ENCODE results near the gene CFAP90.

Gene CFAP90

GRCh38 chr5:7827610-7828009 is 23.3 kb downstream of the CFAP90 start:
- no peaks in the 10 kb centered on the region for H3K36me3 ChIP-seq (replicated peaks; ENCODE audit: low read depth, low read length)
- no peaks in the 10 kb centered on the region for H4K20me1 ChIP-seq (ENCODE audit: insufficient read depth, low read length)
- H3K79me2 ChIP-seq (ENCODE audit: low read length) = no peaks in the 10 kb centered on the region
- H3K9me3 ChIP-seq (ENCODE audit: insufficient read depth, low read length) = no peaks in the 10 kb centered on the region
- H3K27me3 ChIP-seq (ENCODE audit: low read depth, low read length) = no peaks in the 10 kb centered on the region
- TF ChIP-seq CTCF (IDR thresholded peaks at IDR 0.05; ENCODE audit: low read depth, low read length) (no peak), EZH2phosphoT487 (IDR thresholded peaks at IDR 0.05; ENCODE audit: low read depth) (no peak)
- H3K4me3 ChIP-seq (ENCODE audit: low read length) = no peak overlapping the region
- H3K27ac ChIP-seq (ENCODE audit: low read length) = no peak overlapping the region
- no peaks in the 10 kb centered on the region for H3K4me1 ChIP-seq (ENCODE audit: low read length)
- H2AFZ ChIP-seq (ENCODE audit: low read depth, low read length) = no peak overlapping the region
- H3K9ac ChIP-seq (ENCODE audit: low read length) = no peak overlapping the region
- H3K4me2 ChIP-seq (ENCODE audit: low read length) = no peak overlapping the region

- no peaks in the 10 kb centered on the region for H3K79me2 ChIP-seq (ENCODE audit: low read length)
- no peak for TF ChIP-seq CTCF (IDR thresholded peaks at IDR 0.05; ENCODE audit: low read depth, low read length)
- TF ChIP-seq EZH2phosphoT487 (IDR thresholded peaks at IDR 0.05; ENCODE audit: low read depth) = no peak
- H3K4me3 ChIP-seq (ENCODE audit: low read length) = no peak overlapping the region
- H3K36me3 ChIP-seq (replicated peaks; ENCODE audit: low read depth, low read length) = no peaks in the 10 kb centered on the region
- H3K4me1 ChIP-seq (ENCODE audit: low read length) = no peaks in the 10 kb centered on the region
- H2AFZ ChIP-seq (ENCODE audit: low read depth, low read length) = no peak overlapping the region
- H3K9ac ChIP-seq (ENCODE audit: low read length) = no peak overlapping the region
- no peaks in the 10 kb centered on the region for H3K9me3 ChIP-seq (ENCODE audit: insufficient read depth, low read length)
- no peaks in the 10 kb centered on the region for H3K27me3 ChIP-seq (ENCODE audit: low read depth, low read length)
- no peak overlapping the region for H3K4me2 ChIP-seq (ENCODE audit: low read length)
- H4K20me1 ChIP-seq (ENCODE audit: insufficient read depth, low read length) = no peaks in the 10 kb centered on the region
- no peak overlapping the region for H3K27ac ChIP-seq (ENCODE audit: low read length)
Observed at GRCh38 chr5:7825630-7826029, 25.3 kb downstream of the CFAP90 start.

- no peak overlapping the region for H3K27ac ChIP-seq (ENCODE audit: low read length)
- H3K27me3 ChIP-seq (ENCODE audit: low read depth, low read length) = no peaks in the 10 kb centered on the region
- no peaks in the 10 kb centered on the region for H3K4me1 ChIP-seq (ENCODE audit: low read length)
- no peaks in the 10 kb centered on the region for H3K36me3 ChIP-seq (replicated peaks; ENCODE audit: low read depth, low read length)
- no peaks in the 10 kb centered on the region for H3K9me3 ChIP-seq (ENCODE audit: insufficient read depth, low read length)
- no peak overlapping the region for H3K4me2 ChIP-seq (ENCODE audit: low read length)
- no peaks in the 10 kb centered on the region for H4K20me1 ChIP-seq (ENCODE audit: insufficient read depth, low read length)
- H3K4me3 ChIP-seq (ENCODE audit: low read length) = no peak overlapping the region
- TF ChIP-seq CTCF (IDR thresholded peaks at IDR 0.05; ENCODE audit: low read depth, low read length) (no peak), EZH2phosphoT487 (IDR thresholded peaks at IDR 0.05; ENCODE audit: low read depth) (no peak)
- H3K79me2 ChIP-seq (ENCODE audit: low read length) = no peaks in the 10 kb centered on the region
- H2AFZ ChIP-seq (ENCODE audit: low read depth, low read length) = no peak overlapping the region
- H3K9ac ChIP-seq (ENCODE audit: low read length) = no peak overlapping the region
Observed at GRCh38 chr5:7824995-7825394, 25.9 kb downstream of the CFAP90 start.

- no peaks in the 10 kb centered on the region for H3K9me3 ChIP-seq (ENCODE audit: insufficient read depth, low read length)
- no peak overlapping the region for H2AFZ ChIP-seq (ENCODE audit: low read depth, low read length)
- H3K27me3 ChIP-seq (ENCODE audit: low read depth, low read length) = no peaks in the 10 kb centered on the region
- H3K79me2 ChIP-seq (ENCODE audit: low read length) = no peaks in the 10 kb centered on the region
- H3K9ac ChIP-seq (ENCODE audit: low read length) = no peak overlapping the region
- H4K20me1 ChIP-seq (ENCODE audit: insufficient read depth, low read length) = no peaks in the 10 kb centered on the region
- TF ChIP-seq CTCF (IDR thresholded peaks at IDR 0.05; ENCODE audit: low read depth, low read length) = no peak
- no peak for TF ChIP-seq EZH2phosphoT487 (IDR thresholded peaks at IDR 0.05; ENCODE audit: low read depth)
- H3K4me3 ChIP-seq (ENCODE audit: low read length) = no peak overlapping the region
- no peaks in the 10 kb centered on the region for H3K36me3 ChIP-seq (replicated peaks; ENCODE audit: low read depth, low read length)
- no peak overlapping the region for H3K4me2 ChIP-seq (ENCODE audit: low read length)
- H3K4me1 ChIP-seq (ENCODE audit: low read length) = no peaks in the 10 kb centered on the region
- H3K27ac ChIP-seq (ENCODE audit: low read length) = no peak overlapping the region
Observed at GRCh38 chr5:7823594-7823993, 27.3 kb downstream of the CFAP90 start.

All from OCI-LY3 (cell line).